GM10248 (cell line): ENCODE measurements around the gene SPACA5.
A peak's percentile ranks its signal among the peaks of the same experiment; 100 is the strongest.
"Not testable (repeated sequence)": the region's sequence is repeated elsewhere in the genome, so short reads cannot be mapped to it uniquely, and the experiment has no call there.

Experiments
- CTCF ChIA-PET: fragments of 300-600 bp; sonication (Branson Sonifier 250); formaldehyde crosslinking; extraction: SDS; loops from one replicate; lab custom pipeline; 2021; ENCODE audit warnings: antibody characterized with exemption; lab: Yijun Ruan, JAX
- POLR2A ChIA-PET: fragments of 350-650 bp; sonication (Branson Sonifier 250); formaldehyde crosslinking; extraction: SDS; loops from one replicate; lab custom pipeline; 2020; ENCODE audit warnings: antibody characterized with exemption; lab: Yijun Ruan, JAX
- DNase-seq: peaks from one replicate; pipeline ENCODE4 v3.0.0; 2012; ENCODE audit errors: extremely low spot score
- CTCF ChIP-seq: IDR thresholded peaks from 2 replicates; pipeline ENCODE4 v1.5.1; 2012; ENCODE audit warnings: mild to moderate bottlenecking, low read depth; ENCODE audit errors: extremely low read depth, missing control alignments, control extremely low read depth

SPACA5 gene

GRCh38 chrX:48022738-48023137 is 15.9 kb downstream of the SPACA5 start:
- no peak for DNase-seq
- CTCF ChIA-PET, result no interaction called here
- TF ChIP-seq CTCF, result no peak
- POLR2A ChIA-PET, result no interaction called here

GRCh38 chrX:48025561-48025960 is 18.8 kb downstream of the SPACA5 start:
- DNase-seq, result peak; percentile 34
- POLR2A ChIA-PET, result no interaction called here
- TF ChIP-seq CTCF, result peak; percentile 57
- CTCF ChIA-PET, result interaction anchor here (2.1 to 4.2 kb wide), 2 partner anchors 172 to 195 kb away, joined by 7 to 48 read pairs; no protein-coding TSS in a partner anchor

GRCh38 chrX:48027545-48027944 is 20.8 kb downstream of the SPACA5 start:
- CTCF ChIA-PET, result interaction anchor here (0.6 to 4.2 kb wide), 22 partner anchors 8 to 626 kb away, joined by 3 to 48 read pairs (median 4); partner anchors contain the start of gene ZNF81

GRCh38 chrX:48028091-48028490 is 21.3 kb downstream of the SPACA5 start:
- DNase-seq, result no peak

More at GRCh38 chrX:48027545-48027944, 20.8 kb downstream of the SPACA5 start:
- DNase-seq, POLR2A ChIA-PET: not testable (repeated sequence)

GRCh38 chrX:48030237-48030636 is 23.4 kb downstream of the SPACA5 start:
- ChIA-PET POLR2A (interaction anchor here (0.6 kb wide), 1 partner anchor 207 kb away, joined by 3 read pairs; no protein-coding TSS in a partner anchor), CTCF (no interaction called here)
- DNase-seq, result no peak
- no peak for TF ChIP-seq CTCF

More at GRCh38 chrX:48028091-48028490, 21.3 kb downstream of the SPACA5 start:
- CTCF ChIA-PET, result interaction anchor here (1.1 to 4.2 kb wide), 9 partner anchors 13 to 404 kb away, joined by 3 to 48 read pairs (median 5); partner anchors contain the start of gene ZNF81
- POLR2A ChIA-PET, result no interaction called here
- no peak for TF ChIP-seq CTCF

- CTCF ChIA-PET, DNase-seq: not testable (repeated sequence)
- POLR2A ChIA-PET, result interaction anchor here (0.6 kb wide), 1 partner anchor 207 kb away, joined by 3 read pairs; no protein-coding TSS in a partner anchor
These were observed 23.9 kb downstream of the SPACA5 start for GRCh38 chrX:48030641-48031173.

- ChIA-PET CTCF (interaction anchor here (0.9 kb wide), 1 partner anchor 9 kb away, joined by 3 read pairs; no protein-coding TSS in a partner anchor), POLR2A (no interaction called here)
- DNase-seq, result no peak
- TF ChIP-seq CTCF, result no peak
These were observed 29.1 kb downstream of the SPACA5 start for GRCh38 chrX:48035891-48036290.
